OCI-LY7 (cell line): ENCODE results near the gene ZNF106. TPM values are rescaled to one million over a fixed set of nuclear protein-coding genes. Genes with fewer than 3 reads are reported as not detected.

Experiments
- BruUV-seq: library from RNA; stranded (reverse); fragments of 400-500 nt; replicated peaks from 2 replicates; lab custom pipeline; 2021; lab: Mats Ljungman, UMichigan
- CTCF ChIA-PET: fragments of 300-600 bp; sonication (Branson Sonifier 250); formaldehyde crosslinking; loops from one replicate; lab custom pipeline; 2022; ENCODE audit warnings: antibody characterized with exemption; ENCODE audit not compliant: unreplicated experiment; lab: Charles Lee
- POLR2A ChIA-PET: fragments of 300-600 bp; sonication (Branson Sonifier 250); formaldehyde crosslinking; loops from one replicate; lab custom pipeline; 2022; ENCODE audit warnings: antibody characterized with exemption; lab: Charles Lee
- DNase-seq: peaks from one replicate; pipeline ENCODE4 v3.0.0-alpha.2; 2015; ENCODE audit warnings: low spot score
- H2AFZ ChIP-seq: fragments of 200-600 bp; sonication (generic), shearing (Covaris generic); 2 replicates; pipeline ENCODE4 v1.6.1; 2014; ENCODE audit warnings: mild to moderate bottlenecking, antibody characterized with exemption, low read length, moderate library complexity
- H3K27ac ChIP-seq: fragments of 200-600 bp; sonication (generic); 2 replicates; pipeline ENCODE4 v1.5.1; 2014; ENCODE audit warnings: mixed run types, low read depth, mild to moderate bottlenecking, moderate library complexity, low read length, inconsistent platforms; ENCODE audit not compliant: poor library complexity, severe bottlenecking
- H3K36me3 ChIP-seq: fragments of 200-600 bp; sonication (generic); 2 replicates; pipeline ENCODE4 v1.6.1; 2014; ENCODE audit warnings: mild to moderate bottlenecking, antibody characterized with exemption, low read length, moderate library complexity, mixed read lengths; ENCODE audit not compliant: insufficient read depth
- H3K4me1 ChIP-seq: fragments of 200-600 bp; sonication (generic); 2 replicates; pipeline ENCODE4 v1.5.1; 2014; ENCODE audit warnings: mild to moderate bottlenecking, low read length; ENCODE audit not compliant: insufficient read depth, poor library complexity, severe bottlenecking
- H3K4me2 ChIP-seq: fragments of 200-600 bp; sonication (generic); 2 replicates; pipeline ENCODE4 v1.6.1; 2014; ENCODE audit warnings: mild to moderate bottlenecking, low read length
- H3K4me3 ChIP-seq: fragments of 200-600 bp; sonication (generic); 2 replicates; pipeline ENCODE4 v1.5.1; 2014; ENCODE audit warnings: mild to moderate bottlenecking, low read depth, low read length; ENCODE audit not compliant: poor library complexity, severe bottlenecking
- H3K79me2 ChIP-seq: fragments of 200-600 bp; sonication (generic); 2 replicates; pipeline ENCODE4 v1.6.1; 2016; ENCODE audit warnings: low read depth, mild to moderate bottlenecking, low read length, moderate library complexity, mixed read lengths; ENCODE audit not compliant: insufficient read depth
- H3K9me2 ChIP-seq: fragments of 200-600 bp; sonication (generic); 2 replicates; pipeline ENCODE4 v1.6.1; 2016; ENCODE audit warnings: mild to moderate bottlenecking, low read length, mixed read lengths; ENCODE audit not compliant: insufficient read depth
- H3K9me3 ChIP-seq: fragments of 200-600 bp; sonication (generic); 2 replicates; pipeline ENCODE4 v1.6.1; 2014; ENCODE audit warnings: mild to moderate bottlenecking, mixed run types, low read length, mixed read lengths
- H4K20me1 ChIP-seq: fragments of 200-600 bp; sonication (generic); 2 replicates; pipeline ENCODE4 v1.6.1; 2014; ENCODE audit warnings: mild to moderate bottlenecking, antibody characterized with exemption, low read length, moderate library complexity, mixed read lengths; ENCODE audit not compliant: insufficient read depth
- CTCF ChIP-seq: fragments of 200-600 bp; sonication (generic); conservative IDR thresholded peaks from 2 replicates; pipeline ENCODE4 v1.5.1; 2014; ENCODE audit warnings: mild to moderate bottlenecking, antibody characterized with exemption, low read length, moderate library complexity, mixed read lengths
- EZH2phosphoT487 ChIP-seq: fragments of 200-600 bp; sonication (generic); IDR thresholded peaks from 2 replicates; pipeline ENCODE4 v1.6.1; 2018; ENCODE audit warnings: low read depth, borderline replicate concordance, mild to moderate bottlenecking, mixed run types, antibody characterized with exemption, low read length, moderate library complexity, mixed read lengths
- intact Hi-C: fragments of 100-400 bp; cut with micrococcal nuclease; formaldehyde crosslinking; loops from one replicate; pipeline ENCODE4 v1.10.0; 2022; ENCODE audit not compliant: unreplicated experiment
- total RNA-seq, 2 experiments: library from RNA; depleted of rRNA in 1 of 2; stranded (reverse); fragments of >200 nt in 1 of 2; shearing (Covaris generic) in 1 of 2; gene quantifications; 2 replicates each; pipeline ENCODE4 v1.2.3, GENCODE V29; 2014 to 2022

The ZNF106 gene
- total RNA-seq, 2 experiments from 2014 or later, result 30.5 to 66.4 TPM

DNA sequence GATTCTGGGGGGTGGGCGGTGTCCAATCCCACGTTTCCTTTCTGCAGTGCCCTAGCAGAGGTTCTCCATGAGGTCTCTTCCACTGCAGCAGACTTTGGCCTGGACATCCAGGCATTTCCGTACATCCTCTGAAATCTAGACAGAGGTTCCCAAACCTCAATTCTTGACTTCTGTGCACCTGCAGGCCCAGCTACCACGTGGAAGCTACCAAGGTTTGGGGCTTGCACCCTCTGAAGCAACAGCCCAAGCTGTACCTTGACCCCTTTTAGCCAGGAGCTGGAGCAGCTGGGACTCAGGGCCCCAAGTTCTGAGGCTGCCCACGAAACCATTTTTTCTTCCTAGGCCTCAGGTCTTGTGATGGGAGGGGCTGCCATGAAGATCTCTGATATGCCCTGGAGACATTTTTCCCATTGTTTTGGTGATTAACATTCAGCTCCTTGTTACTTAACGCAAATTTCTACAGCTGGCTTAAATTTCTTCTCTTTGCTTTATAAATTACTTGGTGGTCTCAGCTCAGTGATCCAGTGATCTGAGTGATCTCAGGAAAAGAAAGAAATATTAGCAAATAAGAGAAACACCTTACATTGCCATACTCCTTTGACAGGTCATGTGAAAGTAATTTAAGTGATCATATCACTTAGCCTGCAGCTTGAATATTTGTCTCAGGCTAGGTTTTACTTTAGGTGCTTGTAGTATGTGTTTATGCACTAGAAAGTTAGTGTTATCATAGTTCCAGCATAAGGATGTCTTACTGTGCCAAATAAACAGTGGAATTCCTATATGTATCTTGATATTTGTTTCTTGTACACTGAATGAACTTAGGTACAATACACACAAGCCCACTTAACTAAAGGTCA lies 7.5 kb upstream of the ZNF106 start:
- no peaks in the 10 kb centered on the region for H4K20me1 ChIP-seq
- intact Hi-C loops, result no loop called here
- ChIA-PET POLR2A (interaction anchor here (1.2 kb wide), 1 partner anchor 12 kb away, joined by 3 read pairs; no protein-coding TSS in a partner anchor), CTCF (no interaction called here)
- no peak for DNase-seq
- peaks cover 38% of the 10 kb centered on the region; the same call in 1 of the 2 replicates for H3K79me2 ChIP-seq
- TF ChIP-seq CTCF (no peak), EZH2phosphoT487 (no peak)
- H3K9me2 ChIP-seq, result no peaks in the 10 kb centered on the region
- no peak overlapping the region for H2AFZ ChIP-seq
- no peaks in the 10 kb centered on the region for H3K36me3 ChIP-seq
- H3K4me3 ChIP-seq, result no peak overlapping the region
- H3K9me3 ChIP-seq, result no peaks in the 10 kb centered on the region
- H3K4me2 ChIP-seq, result peak overlapping the region; percentile 40; the same call in 1 of the 2 replicates
- peaks cover 55% of the 10 kb centered on the region for H3K4me1 ChIP-seq
- no TSS peak for BruUV-seq
- H3K27ac ChIP-seq, result no peak overlapping the region

DNA sequence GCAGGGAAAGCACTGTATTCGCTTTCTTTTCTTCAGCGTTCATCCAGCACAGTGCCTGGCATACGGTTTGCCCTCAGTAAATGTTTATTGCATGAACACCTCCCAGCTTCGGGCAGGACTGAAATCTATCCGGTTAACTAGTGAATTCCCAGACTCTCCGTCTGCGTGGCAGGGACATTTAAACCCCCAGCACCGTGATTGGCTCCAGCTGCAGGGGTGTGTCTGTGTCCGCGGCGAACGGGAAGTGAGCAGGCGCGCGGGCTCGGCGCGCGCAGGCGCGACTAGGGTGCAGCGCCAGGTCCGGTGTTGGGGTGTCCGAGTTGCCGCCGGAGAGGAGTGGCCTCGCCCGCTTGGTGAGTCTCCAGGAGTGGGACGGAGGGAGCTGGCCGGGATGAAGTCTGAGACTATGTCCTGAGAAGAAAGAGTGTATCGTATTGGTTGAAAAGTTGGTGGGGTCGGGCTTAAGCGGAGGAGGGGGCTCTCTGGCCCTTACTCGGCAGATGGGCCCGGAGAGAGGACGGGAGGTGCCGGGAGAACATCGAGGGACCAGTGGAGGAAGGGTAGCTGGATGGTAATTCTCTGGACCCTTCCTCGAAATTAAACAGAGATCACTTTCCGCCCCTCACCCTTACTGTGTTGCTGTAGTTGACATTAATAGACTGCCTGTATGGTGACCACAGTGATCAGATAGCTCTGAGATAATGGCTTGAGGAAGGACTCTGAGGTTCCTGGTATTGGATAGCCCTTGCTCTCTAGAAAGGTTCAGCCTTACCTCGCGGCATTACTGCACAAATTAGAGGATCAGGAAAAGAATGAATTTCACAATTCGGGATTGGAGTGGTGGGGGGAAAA lies 4.6 kb upstream of the ZNF106 start, which contains the start of gene SNAP23:
TSS of gene SNAP23 (plus strand) at position 274 of the 852 bp plus-strand sequence. CDS start 16,213 bp downstream, outside the sequence.
- Histone ChIP-seq H3K9me2 (no peaks in the 10 kb centered on the region), H4K20me1 (no peaks in the 10 kb centered on the region), H2AFZ (peak within 1 kb of the TSS; percentile 55; the same call in 1 of the 2 replicates), H3K4me2 (peak within 1 kb of the TSS; percentile 76), H3K9me3 (no peaks in the 10 kb centered on the region), H3K36me3 (no peaks in the 10 kb centered on the region), H3K4me1 (peaks cover 66% of the 10 kb centered on the region), H3K79me2 (peaks cover 20% of the 10 kb centered on the region; the same call in 1 of the 2 replicates), H3K27ac (peak within 1 kb of the TSS; percentile 59), H3K4me3 (peak within 1 kb of the TSS; percentile 86)
- TF ChIP-seq CTCF (no peak), EZH2phosphoT487 (no peak)
- no TSS peak for BruUV-seq
- peak; percentile 84 for DNase-seq
- ChIA-PET CTCF (interaction anchor here (0.6 kb wide), 1 partner anchor 530 kb away, joined by 3 read pairs; no protein-coding TSS in a partner anchor), POLR2A (interaction anchor here (0.6 to 1.3 kb wide), 6 partner anchors 11 to 136 kb away, joined by 3 to 6 read pairs (median 4); no protein-coding TSS in a partner anchor)
- intact Hi-C loops, result no loop called here
